CD14-positive monocyte (primary cell): Measurements from ENCODE around the gene CSRP3. TPM values are rescaled to one million over a fixed set of nuclear protein-coding genes. Genes with fewer than 3 reads are reported as not detected.

Experiments
- DNase-seq, 3 donors: peaks; one replicate each; pipeline ENCODE4 v3.0.0-alpha.2; 2011 to 2022
- H2AFZ ChIP-seq: 2 replicates; pipeline ENCODE4 v1.6.0; 2012; ENCODE audit warnings: mild to moderate bottlenecking, low read depth, low read length, inconsistent platforms; ENCODE audit not compliant: insufficient read depth, poor library complexity, severe bottlenecking
- H3K27ac ChIP-seq, 2 donors: 1 replicate in 1 of 2; 2 replicates in 1 of 2; pipeline ENCODE4 v1.5.1; 2012 to 2013; ENCODE audit warnings: low read length in 2 of 2, control low read depth in 1 of 2, inconsistent platforms in 1 of 2, low read depth in 1 of 2, mild to moderate bottlenecking in 1 of 2
- H3K27me3 ChIP-seq, 2 donors: one replicate each; pipeline versions ENCODE4 v1.6.0 to v1.6.1; 2011 to 2013; ENCODE audit warnings: low read length in 2 of 2; ENCODE audit not compliant: control insufficient read depth in 2 of 2, insufficient read depth in 2 of 2
- H3K36me3 ChIP-seq, 2 donors: replicated peaks in 1 of 2; 1 replicate in 1 of 2; 2 replicates in 1 of 2; pipeline versions ENCODE4 v1.5.1 to v1.6.1; 2012 to 2013; ENCODE audit warnings: low read length in 2 of 2, control low read depth in 1 of 2, inconsistent platforms in 1 of 2, mild to moderate bottlenecking in 1 of 2; ENCODE audit not compliant: insufficient read depth in 2 of 2, control insufficient read depth in 1 of 2
- H3K4me1 ChIP-seq, 2 donors: 1 replicate in 1 of 2; 2 replicates in 1 of 2; pipeline versions ENCODE4 v1.5.1 to v1.6.1; 2012 to 2013; ENCODE audit warnings: low read length in 2 of 2, control low read depth in 1 of 2, inconsistent platforms in 1 of 2, mild to moderate bottlenecking in 1 of 2, moderate library complexity in 1 of 2; ENCODE audit not compliant: insufficient read depth in 2 of 2, control insufficient read depth in 1 of 2
- H3K4me2 ChIP-seq: replicated peaks from 2 replicates; pipeline ENCODE3; 2012; ENCODE audit warnings: low read length, moderate library complexity, mild to moderate bottlenecking; ENCODE audit not compliant: poor library complexity, severe bottlenecking; ENCODE audit errors: extremely low read depth
- H3K4me3 ChIP-seq, 3 experiments: fragments of 200-600 bp in 1 of 3; sonication (generic) in 1 of 3; replicated peaks in 1 of 3; 1 replicate in 2 of 3; 2 replicates in 1 of 3; pipeline ENCODE4 v1.5.1; 2011 to 2013; ENCODE audit warnings: low read length in 3 of 3, mild to moderate bottlenecking in 3 of 3, control low read depth in 2 of 3, low read depth in 2 of 3, inconsistent platforms in 1 of 3, moderate library complexity in 1 of 3
- H3K79me2 ChIP-seq: 2 replicates; pipeline ENCODE4 v1.6.0; 2012; ENCODE audit warnings: mild to moderate bottlenecking, control low read depth, inconsistent platforms, low read length, moderate library complexity; ENCODE audit not compliant: insufficient read depth
- H3K9ac ChIP-seq: 2 replicates; pipeline ENCODE4 v1.6.0; 2017; ENCODE audit warnings: low read length, mild to moderate bottlenecking; ENCODE audit not compliant: insufficient read depth, poor library complexity, severe bottlenecking
- H3K9me3 ChIP-seq, 2 donors: replicated peaks in 1 of 2; 1 replicate in 1 of 2; 2 replicates in 1 of 2; pipeline versions ENCODE4 v1.5.1 to v1.6.1; 2012 to 2013; ENCODE audit warnings: low read length in 2 of 2, control low read depth in 1 of 2; ENCODE audit not compliant: control insufficient read depth in 1 of 2, insufficient read depth in 1 of 2
- H4K20me1 ChIP-seq: 2 replicates; pipeline ENCODE4 v1.6.0; 2012; ENCODE audit warnings: mild to moderate bottlenecking, low read length, control low read depth, moderate library complexity; ENCODE audit not compliant: insufficient read depth
- H3K27ac Mint-ChIP-seq, 7 donors: one replicate each; pipeline ENCODE4 v1.8.0; 2020; ENCODE audit warnings: mild to moderate bottlenecking in 7 of 7, mixed read lengths in 7 of 7, moderate library complexity in 6 of 7, inconsistent platforms in 2 of 7
- H3K27me3 Mint-ChIP-seq, 3 donors: one replicate each; pipeline ENCODE4 v1.8.0; 2021 to 2022; ENCODE audit warnings: low read depth in 3 of 3, mild to moderate bottlenecking in 3 of 3, mixed read lengths in 3 of 3, moderate library complexity in 3 of 3, inconsistent platforms in 1 of 3
- H3K36me3 Mint-ChIP-seq, 2 donors: one replicate each; pipeline ENCODE4 v1.8.0; 2020; ENCODE audit warnings: mixed read lengths in 2 of 2, inconsistent platforms in 1 of 2, mild to moderate bottlenecking in 1 of 2
- H3K4me1 Mint-ChIP-seq: one replicate; pipeline ENCODE4 v1.8.0; 2020; ENCODE audit warnings: mild to moderate bottlenecking, mixed read lengths
- H3K4me3 Mint-ChIP-seq, 2 donors: one replicate each; pipeline ENCODE4 v1.8.0; 2020; ENCODE audit warnings: mild to moderate bottlenecking in 2 of 2, mixed read lengths in 2 of 2, moderate library complexity in 1 of 2
- H3K9me3 Mint-ChIP-seq, 7 donors: one replicate each; pipeline ENCODE4 v1.8.0; 2020 to 2022; ENCODE audit warnings: mixed read lengths in 7 of 7, mild to moderate bottlenecking in 6 of 7, moderate library complexity in 6 of 7, inconsistent platforms in 2 of 7
- WGBS: methylation state at CpG from one replicate; pipeline ENCODE4 v1.1.5; 2013; ENCODE audit warnings: missing lambda C conversion rate; ENCODE audit not compliant: insufficient coverage; 5-methylcytosine and 5-hydroxymethylcytosine counted together
- intact Hi-C, 2 donors: fragments of 100-400 bp; cut with micrococcal nuclease; formaldehyde crosslinking; loops; one replicate each; pipeline versions ENCODE4 v1.15.0 to v1.15.1; 2023
- polyA plus RNA-seq, 3 donors: library from polyadenylated mRNA; depleted of rRNA in 1 of 3; unstranded in 2 of 3; stranded (reverse) in 1 of 3; fragments of 300-500 nt in 2 of 3; fragments of >200 nt in 1 of 3; fragmentation: Illumina TruSeq in 2 of 3; gene quantifications; 1 replicate in 2 of 3; 2 replicates in 1 of 3; pipeline ENCODE4 v1.2.3, GENCODE V29; 2012 to 2021
- TF ChIP-seq, protein P1 (sequence below): fragments of 200-600 bp; IDR thresholded peaks from one replicate; pipeline ENCODE4 v1.8.0; 2022; ENCODE audit warnings: antibody characterized with exemption, mild to moderate bottlenecking

The CSRP3 gene
- polyA plus RNA-seq, 3 donors = not detected

DNA sequence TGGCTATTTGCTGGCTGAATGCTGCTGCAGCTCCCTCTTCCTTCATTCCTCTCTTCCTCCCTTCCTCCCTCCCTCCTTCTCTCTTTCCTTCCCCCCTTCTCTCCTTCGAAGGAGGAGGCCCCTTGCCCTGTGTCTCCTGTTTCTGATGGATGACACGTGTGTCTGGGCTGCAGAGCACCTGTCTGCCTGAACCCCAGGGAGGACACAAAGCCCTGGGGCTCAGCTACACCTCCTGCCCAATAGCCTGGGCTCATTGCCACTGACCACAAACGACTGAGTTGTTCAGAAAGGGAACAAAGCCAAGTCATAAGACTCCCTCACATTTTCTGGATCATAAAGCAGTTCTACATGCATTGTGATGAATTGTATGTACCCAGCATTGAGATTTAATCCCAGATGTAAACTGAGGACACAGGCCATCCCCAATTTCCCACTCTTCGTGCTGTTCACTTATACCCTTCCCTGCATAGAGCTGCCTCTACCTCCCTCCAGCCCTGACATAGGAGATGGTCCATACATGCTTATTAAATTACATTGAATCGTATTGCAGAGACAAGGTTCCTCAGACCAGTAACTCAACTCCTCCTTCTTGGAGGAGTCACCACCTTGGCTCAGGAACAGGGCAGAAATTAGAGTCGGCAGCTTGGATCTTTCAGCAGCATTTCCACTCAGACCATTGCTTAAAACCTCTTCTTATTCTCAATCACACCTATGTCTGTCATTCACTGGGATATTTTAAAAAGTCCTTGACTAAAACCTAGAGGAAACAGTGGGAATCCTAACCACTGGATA is 1.2 kb downstream of the CSRP3 start:
- no peaks in the 10 kb centered on the region for H3K36me3 ChIP-seq
- Mint-ChIP-seq H3K27ac (no peak overlapping the region), H3K4me3 (peak overlapping the region in 1 of 2 donors; percentile 4), H3K9me3 (peaks cover 0 to 3% (median 0%) of the 10 kb centered on the region in 7 donors), H3K36me3 (no peaks in the 10 kb centered on the region), H3K4me1 (peaks cover 8% of the 10 kb centered on the region), H3K27me3 (peaks cover 0 to 7% (median 1%) of the 10 kb centered on the region in 3 donors)
- no peaks in the 10 kb centered on the region for H3K79me2 ChIP-seq
- TF ChIP-seq, protein P1, sequence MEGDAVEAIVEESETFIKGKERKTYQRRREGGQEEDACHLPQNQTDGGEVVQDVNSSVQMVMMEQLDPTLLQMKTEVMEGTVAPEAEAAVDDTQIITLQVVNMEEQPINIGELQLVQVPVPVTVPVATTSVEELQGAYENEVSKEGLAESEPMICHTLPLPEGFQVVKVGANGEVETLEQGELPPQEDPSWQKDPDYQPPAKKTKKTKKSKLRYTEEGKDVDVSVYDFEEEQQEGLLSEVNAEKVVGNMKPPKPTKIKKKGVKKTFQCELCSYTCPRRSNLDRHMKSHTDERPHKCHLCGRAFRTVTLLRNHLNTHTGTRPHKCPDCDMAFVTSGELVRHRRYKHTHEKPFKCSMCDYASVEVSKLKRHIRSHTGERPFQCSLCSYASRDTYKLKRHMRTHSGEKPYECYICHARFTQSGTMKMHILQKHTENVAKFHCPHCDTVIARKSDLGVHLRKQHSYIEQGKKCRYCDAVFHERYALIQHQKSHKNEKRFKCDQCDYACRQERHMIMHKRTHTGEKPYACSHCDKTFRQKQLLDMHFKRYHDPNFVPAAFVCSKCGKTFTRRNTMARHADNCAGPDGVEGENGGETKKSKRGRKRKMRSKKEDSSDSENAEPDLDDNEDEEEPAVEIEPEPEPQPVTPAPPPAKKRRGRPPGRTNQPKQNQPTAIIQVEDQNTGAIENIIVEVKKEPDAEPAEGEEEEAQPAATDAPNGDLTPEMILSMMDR = no peak
- H4K20me1 ChIP-seq = no peaks in the 10 kb centered on the region
- WGBS = 10% methylated on average over 2 of the region's 6 CpGs
- no peak overlapping the region for H3K4me2 ChIP-seq
- no peak for DNase-seq
- intact Hi-C loops = no loop called here
- no peak overlapping the region for H3K4me3 ChIP-seq
- H3K4me1 ChIP-seq = peaks cover 0 to 6% of the 10 kb centered on the region in 2 donors
- no peak overlapping the region for H3K27ac ChIP-seq
- no peaks in the 10 kb centered on the region for H3K27me3 ChIP-seq
- no peaks in the 10 kb centered on the region for H3K9me3 ChIP-seq
- H3K9ac ChIP-seq = no peak overlapping the region
- H2AFZ ChIP-seq = no peak overlapping the region

DNA sequence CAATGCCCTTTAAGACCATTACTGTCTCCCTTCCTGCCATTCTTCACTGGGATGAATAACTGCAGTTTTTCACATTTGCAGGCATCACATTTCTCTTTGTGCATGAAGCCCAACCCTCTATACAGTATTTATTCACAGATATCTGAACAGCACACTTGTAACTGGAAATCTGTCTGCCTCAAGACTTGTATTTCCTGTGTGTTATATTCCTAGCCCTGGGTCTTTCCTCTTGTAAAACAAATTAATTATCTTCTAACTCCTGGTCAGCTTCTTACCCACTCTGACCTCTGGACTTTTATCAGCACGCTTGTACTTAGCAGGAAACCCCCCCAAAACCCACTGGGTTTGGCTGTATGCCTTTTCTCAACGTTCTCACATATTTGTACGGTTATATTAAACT is 2.0 kb downstream of the CSRP3 start:
- Mint-ChIP-seq H3K27me3 (peaks cover 0 to 7% (median 1%) of the 10 kb centered on the region in 3 donors), H3K4me3 (no peak overlapping the region), H3K36me3 (no peaks in the 10 kb centered on the region), H3K9me3 (peaks cover 0 to 3% (median 0%) of the 10 kb centered on the region in 7 donors), H3K4me1 (peaks cover 8% of the 10 kb centered on the region), H3K27ac (no peak overlapping the region)
- no peaks in the 10 kb centered on the region for H3K9me3 ChIP-seq
- no peak overlapping the region for H2AFZ ChIP-seq
- TF ChIP-seq, protein P1 = no peak
- WGBS = no CpG with 5 or more reads among the region's 3 CpGs
- H3K9ac ChIP-seq = no peak overlapping the region
- no peak overlapping the region for H3K4me3 ChIP-seq
- H4K20me1 ChIP-seq = no peaks in the 10 kb centered on the region
- no peak for DNase-seq
- H3K27ac ChIP-seq = no peak overlapping the region
- H3K4me1 ChIP-seq = peaks cover 0 to 6% of the 10 kb centered on the region in 2 donors
- H3K36me3 ChIP-seq = no peaks in the 10 kb centered on the region
- H3K27me3 ChIP-seq = no peaks in the 10 kb centered on the region
- H3K79me2 ChIP-seq = no peaks in the 10 kb centered on the region
- intact Hi-C loops = no loop called here
- no peak overlapping the region for H3K4me2 ChIP-seq
